Measurements from ENCODE around the gene FAAH. TPM values are rescaled to one million over a fixed set of nuclear protein-coding genes. Genes with fewer than 3 reads are reported as not detected.

FAAH gene
- total RNA-seq, 2 experiments from 2014 or later = 21.9 to 25.4 TPM

DNA sequence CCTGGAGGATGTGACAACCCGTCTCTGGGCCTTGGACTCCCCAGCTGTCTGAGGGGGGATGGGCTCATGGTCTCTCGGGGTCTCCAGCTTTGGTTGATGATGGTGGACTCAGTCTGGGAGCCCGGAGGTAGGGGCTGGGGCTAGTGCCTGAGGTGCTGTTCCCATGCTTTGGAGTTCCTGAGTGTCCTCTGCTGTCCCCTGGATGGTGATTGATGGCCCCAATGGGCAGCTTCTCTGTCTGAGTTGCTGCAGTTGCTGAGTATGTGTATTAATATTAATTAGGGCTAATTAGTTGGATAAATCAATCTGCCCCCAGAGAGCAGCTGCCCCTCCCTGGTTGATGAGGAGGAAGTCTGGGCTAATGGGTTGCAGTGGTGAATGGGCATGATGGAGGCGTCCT, 30.6 kb downstream of the FAAH start:
- TF ChIP-seq, protein P1, sequence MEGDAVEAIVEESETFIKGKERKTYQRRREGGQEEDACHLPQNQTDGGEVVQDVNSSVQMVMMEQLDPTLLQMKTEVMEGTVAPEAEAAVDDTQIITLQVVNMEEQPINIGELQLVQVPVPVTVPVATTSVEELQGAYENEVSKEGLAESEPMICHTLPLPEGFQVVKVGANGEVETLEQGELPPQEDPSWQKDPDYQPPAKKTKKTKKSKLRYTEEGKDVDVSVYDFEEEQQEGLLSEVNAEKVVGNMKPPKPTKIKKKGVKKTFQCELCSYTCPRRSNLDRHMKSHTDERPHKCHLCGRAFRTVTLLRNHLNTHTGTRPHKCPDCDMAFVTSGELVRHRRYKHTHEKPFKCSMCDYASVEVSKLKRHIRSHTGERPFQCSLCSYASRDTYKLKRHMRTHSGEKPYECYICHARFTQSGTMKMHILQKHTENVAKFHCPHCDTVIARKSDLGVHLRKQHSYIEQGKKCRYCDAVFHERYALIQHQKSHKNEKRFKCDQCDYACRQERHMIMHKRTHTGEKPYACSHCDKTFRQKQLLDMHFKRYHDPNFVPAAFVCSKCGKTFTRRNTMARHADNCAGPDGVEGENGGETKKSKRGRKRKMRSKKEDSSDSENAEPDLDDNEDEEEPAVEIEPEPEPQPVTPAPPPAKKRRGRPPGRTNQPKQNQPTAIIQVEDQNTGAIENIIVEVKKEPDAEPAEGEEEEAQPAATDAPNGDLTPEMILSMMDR (conservative IDR thresholded peaks at IDR 0.05; ENCODE audit: low read length) = no peak
- TF ChIP-seq EZH2phosphoT487 (IDR thresholded peaks at IDR 0.05; ENCODE audit: borderline replicate concordance, low read depth, low read length) = no peak
- no peaks in the 10 kb centered on the region for H3K36me3 ChIP-seq (ENCODE audit: insufficient read depth, low read length)
- no peak overlapping the region for H3K4me2 ChIP-seq (ENCODE audit: low read length)
- H3K9me2 ChIP-seq (ENCODE audit: insufficient read depth, low read length) = no peaks in the 10 kb centered on the region
- no TSS peak for BruUV-seq (replicated peaks)
- H3K4me1 ChIP-seq (ENCODE audit: insufficient read depth, low read length, poor library complexity, severe bottlenecking) = no peaks in the 10 kb centered on the region
- H2AFZ ChIP-seq (ENCODE audit: low read length) = no peak overlapping the region
- POLR2A ChIA-PET = no interaction called here
- no peak overlapping the region for H3K4me3 ChIP-seq (ENCODE audit: low read depth, low read length, poor library complexity, severe bottlenecking)
- no peak for DNase-seq (ENCODE audit: low spot score)
- H3K27ac ChIP-seq (ENCODE audit: low read depth, low read length, poor library complexity, severe bottlenecking) = no peak overlapping the region
- no peaks in the 10 kb centered on the region for H3K79me2 ChIP-seq (ENCODE audit: insufficient read depth, low read depth, low read length)
- CTCF ChIA-PET (ENCODE audit: unreplicated experiment) = interaction anchor here (0.5 kb wide), 1 partner anchor 121 kb away, joined by 3 read pairs; no protein-coding TSS in a partner anchor
- no peaks in the 10 kb centered on the region for H4K20me1 ChIP-seq (ENCODE audit: insufficient read depth, low read length)
- intact Hi-C loops (cut with micrococcal nuclease; ENCODE audit: unreplicated experiment) = no loop called here
- H3K9me3 ChIP-seq (ENCODE audit: low read length) = no peaks in the 10 kb centered on the region

DNA sequence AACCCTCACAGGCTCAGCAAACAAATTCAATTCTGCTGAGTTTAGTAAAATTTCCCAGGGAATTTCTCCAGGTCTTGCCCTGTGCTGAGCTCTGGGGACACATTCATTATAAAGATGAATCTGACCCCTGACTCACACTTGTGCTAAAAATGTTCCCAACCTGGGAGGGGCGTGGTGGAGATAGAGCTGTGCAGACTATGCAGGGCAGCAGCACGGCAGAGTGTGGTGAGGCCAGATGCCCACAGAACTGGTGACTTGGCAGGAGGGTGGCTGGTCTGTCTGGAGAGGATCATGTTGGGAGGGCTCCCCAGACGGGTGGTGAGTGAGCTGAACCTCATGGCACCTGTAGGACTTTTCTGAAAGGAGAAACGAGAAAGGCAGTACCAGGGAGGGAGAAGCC, 31.6 kb downstream of the FAAH start:
- Histone ChIP-seq H4K20me1 (ENCODE audit: insufficient read depth, low read length) (no peaks in the 10 kb centered on the region), H3K4me1 (ENCODE audit: insufficient read depth, low read length, poor library complexity, severe bottlenecking) (no peaks in the 10 kb centered on the region), H3K9me3 (ENCODE audit: low read length) (no peaks in the 10 kb centered on the region), H3K4me3 (ENCODE audit: low read depth, low read length, poor library complexity, severe bottlenecking) (no peak overlapping the region), H3K9me2 (ENCODE audit: insufficient read depth, low read length) (no peaks in the 10 kb centered on the region), H3K79me2 (ENCODE audit: insufficient read depth, low read depth, low read length) (no peaks in the 10 kb centered on the region), H2AFZ (ENCODE audit: low read length) (no peak overlapping the region), H3K36me3 (ENCODE audit: insufficient read depth, low read length) (no peaks in the 10 kb centered on the region), H3K27ac (ENCODE audit: low read depth, low read length, poor library complexity, severe bottlenecking) (no peak overlapping the region), H3K4me2 (ENCODE audit: low read length) (no peak overlapping the region)
- no peak for DNase-seq (ENCODE audit: low spot score)
- TF ChIP-seq, protein P1 (conservative IDR thresholded peaks at IDR 0.05; ENCODE audit: low read length) = no peak
- TF ChIP-seq EZH2phosphoT487 (IDR thresholded peaks at IDR 0.05; ENCODE audit: borderline replicate concordance, low read depth, low read length) = no peak
- intact Hi-C loops (cut with micrococcal nuclease; ENCODE audit: unreplicated experiment) = no loop called here
- CTCF ChIA-PET (ENCODE audit: unreplicated experiment) = no interaction called here
- BruUV-seq (replicated peaks) = no TSS peak
- POLR2A ChIA-PET = no interaction called here

DNA sequence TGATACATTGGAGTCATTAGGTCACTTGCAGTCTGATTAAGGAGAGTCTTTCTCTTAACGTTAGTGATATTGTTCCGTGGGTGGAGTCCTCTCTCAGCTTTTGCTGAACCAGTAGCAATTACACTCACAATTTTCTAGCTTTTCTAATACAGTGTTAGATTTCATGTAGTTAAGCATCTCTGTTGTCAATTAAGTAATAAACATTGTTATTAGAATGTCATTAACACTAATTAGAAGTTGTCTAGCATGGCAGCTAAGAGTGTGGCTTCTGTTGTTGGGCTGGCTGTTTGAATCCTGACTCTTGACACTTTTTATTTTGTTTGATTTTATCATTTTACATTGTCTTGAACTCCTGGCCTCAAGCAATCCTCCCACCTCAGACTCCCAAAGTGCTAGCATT, 33.4 kb downstream of the FAAH start:
- intact Hi-C loops (cut with micrococcal nuclease; ENCODE audit: unreplicated experiment) = no loop called here
- no peak for TF ChIP-seq EZH2phosphoT487 (IDR thresholded peaks at IDR 0.05; ENCODE audit: borderline replicate concordance, low read depth, low read length)
- TF ChIP-seq, protein P1 (conservative IDR thresholded peaks at IDR 0.05; ENCODE audit: low read length) = no peak
- no peak overlapping the region for H3K4me2 ChIP-seq (ENCODE audit: low read length)
- CTCF ChIA-PET (ENCODE audit: unreplicated experiment) = no interaction called here
- no peaks in the 10 kb centered on the region for H3K9me2 ChIP-seq (ENCODE audit: insufficient read depth, low read length)
- H3K27ac ChIP-seq (ENCODE audit: low read depth, low read length, poor library complexity, severe bottlenecking) = no peak overlapping the region
- no peak overlapping the region for H2AFZ ChIP-seq (ENCODE audit: low read length)
- BruUV-seq (replicated peaks) = no TSS peak
- H3K4me1 ChIP-seq (ENCODE audit: insufficient read depth, low read length, poor library complexity, severe bottlenecking) = no peaks in the 10 kb centered on the region
- no peak overlapping the region for H3K4me3 ChIP-seq (ENCODE audit: low read depth, low read length, poor library complexity, severe bottlenecking)
- no peaks in the 10 kb centered on the region for H3K79me2 ChIP-seq (ENCODE audit: insufficient read depth, low read depth, low read length)
- no peaks in the 10 kb centered on the region for H3K36me3 ChIP-seq (ENCODE audit: insufficient read depth, low read length)
- no peaks in the 10 kb centered on the region for H3K9me3 ChIP-seq (ENCODE audit: low read length)
- DNase-seq (ENCODE audit: low spot score) = no peak
- POLR2A ChIA-PET = no interaction called here
- H4K20me1 ChIP-seq (ENCODE audit: insufficient read depth, low read length) = no peaks in the 10 kb centered on the region

Data from OCI-LY7 (cell line).